ENCODE data around the gene FOXK2. TPM values are rescaled to one million over a fixed set of nuclear protein-coding genes. Genes with fewer than 3 reads are reported as not detected.

Gene FOXK2
- total RNA-seq, 1 experiment from 2014 or later: 118 TPM

DNA sequence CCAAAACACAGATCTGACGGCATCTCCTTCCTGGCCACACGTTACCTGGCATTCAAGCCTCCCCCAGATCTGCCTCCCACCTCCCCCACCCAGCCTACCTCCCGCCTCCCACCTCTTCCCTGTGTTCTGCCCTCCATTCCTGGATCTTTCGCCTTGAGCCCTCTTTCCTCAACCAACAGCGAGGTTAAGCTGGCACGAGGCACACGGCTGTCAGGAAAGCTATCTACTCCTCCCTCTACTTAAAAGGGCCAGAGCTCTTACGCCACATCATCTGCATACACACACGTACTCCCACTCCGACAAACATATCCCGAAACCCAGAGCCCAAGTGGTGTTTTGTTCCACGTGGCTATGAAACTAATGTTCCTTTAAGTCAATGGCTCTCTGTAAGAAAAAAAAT lies 110.7 kb downstream of the FOXK2 start:
- Mint-ChIP-seq H3K9me3 (ENCODE audit: unreplicated experiment) (no peaks in the 10 kb centered on the region), H3K4me1 (ENCODE audit: low read depth, unreplicated experiment) (no peaks in the 10 kb centered on the region), H3K27ac (ENCODE audit: unreplicated experiment) (no peak overlapping the region), H3K36me3 (ENCODE audit: insufficient read depth, unreplicated experiment) (peaks cover 83% of the 10 kb centered on the region), H3K27me3 (ENCODE audit: insufficient read depth, unreplicated experiment) (no peaks in the 10 kb centered on the region), H3K4me3 (ENCODE audit: unreplicated experiment) (no peak overlapping the region)
- ChIA-PET POLR2A (no interaction called here), CTCF (no interaction called here)
- H3K4me1 ChIP-seq: no peaks in the 10 kb centered on the region
- TF ChIP-seq, protein P1, sequence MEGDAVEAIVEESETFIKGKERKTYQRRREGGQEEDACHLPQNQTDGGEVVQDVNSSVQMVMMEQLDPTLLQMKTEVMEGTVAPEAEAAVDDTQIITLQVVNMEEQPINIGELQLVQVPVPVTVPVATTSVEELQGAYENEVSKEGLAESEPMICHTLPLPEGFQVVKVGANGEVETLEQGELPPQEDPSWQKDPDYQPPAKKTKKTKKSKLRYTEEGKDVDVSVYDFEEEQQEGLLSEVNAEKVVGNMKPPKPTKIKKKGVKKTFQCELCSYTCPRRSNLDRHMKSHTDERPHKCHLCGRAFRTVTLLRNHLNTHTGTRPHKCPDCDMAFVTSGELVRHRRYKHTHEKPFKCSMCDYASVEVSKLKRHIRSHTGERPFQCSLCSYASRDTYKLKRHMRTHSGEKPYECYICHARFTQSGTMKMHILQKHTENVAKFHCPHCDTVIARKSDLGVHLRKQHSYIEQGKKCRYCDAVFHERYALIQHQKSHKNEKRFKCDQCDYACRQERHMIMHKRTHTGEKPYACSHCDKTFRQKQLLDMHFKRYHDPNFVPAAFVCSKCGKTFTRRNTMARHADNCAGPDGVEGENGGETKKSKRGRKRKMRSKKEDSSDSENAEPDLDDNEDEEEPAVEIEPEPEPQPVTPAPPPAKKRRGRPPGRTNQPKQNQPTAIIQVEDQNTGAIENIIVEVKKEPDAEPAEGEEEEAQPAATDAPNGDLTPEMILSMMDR (IDR thresholded peaks at IDR 0.05; ENCODE audit: insufficient read depth in 1 of 2, low read depth in 1 of 2, low read length in 1 of 2, severe bottlenecking in 1 of 2, unreplicated experiment in 1 of 2): no peak
- no peaks in the 10 kb centered on the region; the same call in 1 of the 2 replicates for H3K36me3 ChIP-seq (ENCODE audit: control insufficient read depth, insufficient read depth, low read length)
- intact Hi-C loops (cut with micrococcal nuclease; ENCODE audit: unreplicated experiment): no loop called here
- no peak for DNase-seq
- H3K9me3 ChIP-seq: no peaks in the 10 kb centered on the region
- H3K4me3 ChIP-seq (ENCODE audit: low read depth, low read length): no peak overlapping the region
- no peaks in the 10 kb centered on the region for H3K27me3 ChIP-seq (replicated peaks; ENCODE audit: control insufficient read depth, insufficient read depth, low read length)
- no TSS peak for BruUV-seq (replicated peaks)

DNA sequence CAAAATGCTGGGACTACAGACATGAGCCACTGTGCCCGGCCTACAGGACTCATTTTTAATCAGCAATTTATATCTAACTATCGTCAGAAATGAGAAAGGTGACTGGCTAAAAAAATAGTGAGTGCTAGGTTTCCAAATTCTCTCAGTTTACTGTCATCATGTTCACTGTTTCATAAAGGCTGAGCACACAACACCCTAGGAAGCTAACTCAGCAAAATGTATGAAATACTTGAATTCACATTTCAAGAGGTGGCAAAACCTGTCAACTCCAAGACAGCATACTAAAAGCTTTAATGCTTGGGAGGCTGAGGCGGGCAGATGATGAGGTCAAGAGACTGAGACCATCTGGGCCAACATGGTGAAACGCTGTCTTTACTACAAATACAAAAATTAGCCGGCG lies 112.0 kb downstream of the FOXK2 start:
- Histone ChIP-seq H3K36me3 (ENCODE audit: control insufficient read depth, insufficient read depth, low read length) (no peaks in the 10 kb centered on the region; the same call in 1 of the 2 replicates), H3K9me3 (no peaks in the 10 kb centered on the region), H3K4me1 (no peaks in the 10 kb centered on the region), H3K27me3 (replicated peaks; ENCODE audit: control insufficient read depth, insufficient read depth, low read length) (no peaks in the 10 kb centered on the region), H3K4me3 (ENCODE audit: low read depth, low read length) (no peak overlapping the region)
- DNase-seq: no peak
- H3K27ac Mint-ChIP-seq (ENCODE audit: unreplicated experiment): no peak overlapping the region
- no peaks in the 10 kb centered on the region for H3K27me3 Mint-ChIP-seq (ENCODE audit: insufficient read depth, unreplicated experiment)
- H3K4me3 Mint-ChIP-seq (ENCODE audit: unreplicated experiment): no peak overlapping the region
- intact Hi-C loops (cut with micrococcal nuclease; ENCODE audit: unreplicated experiment): no loop called here
- peaks cover 5% of the 10 kb centered on the region for H3K4me1 Mint-ChIP-seq (ENCODE audit: low read depth, unreplicated experiment)
- TF ChIP-seq, protein P1 (IDR thresholded peaks at IDR 0.05; ENCODE audit: insufficient read depth in 1 of 2, low read depth in 1 of 2, low read length in 1 of 2, severe bottlenecking in 1 of 2, unreplicated experiment in 1 of 2): no peak
- H3K36me3 Mint-ChIP-seq (ENCODE audit: insufficient read depth, unreplicated experiment): peaks cover 80% of the 10 kb centered on the region
- ChIA-PET CTCF (no interaction called here), POLR2A (no interaction called here)
- BruUV-seq (replicated peaks): no TSS peak
- no peaks in the 10 kb centered on the region for H3K9me3 Mint-ChIP-seq (ENCODE audit: unreplicated experiment)

DNA sequence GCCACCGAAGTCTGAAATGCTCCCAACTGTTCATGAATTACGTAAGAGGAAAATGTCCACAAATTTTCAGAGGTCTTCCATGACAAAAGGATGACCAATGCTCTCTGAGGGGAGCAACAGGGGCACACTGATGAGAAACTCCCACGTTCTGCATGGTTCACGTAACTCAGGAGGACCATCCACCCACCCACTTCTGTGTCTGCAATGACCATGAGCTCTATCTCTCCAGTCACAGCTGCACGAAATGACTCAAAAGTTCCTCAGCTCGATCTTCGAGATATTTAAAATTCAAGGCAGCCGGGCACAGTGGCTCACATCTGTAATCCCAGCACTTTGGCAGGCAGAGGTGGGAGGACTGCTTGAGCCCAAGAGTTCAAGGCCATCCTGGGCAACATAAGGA lies 112.9 kb downstream of the FOXK2 start:
- Histone ChIP-seq H3K9me3 (peaks cover 1% of the 10 kb centered on the region; the same call in 1 of the 2 replicates), H3K4me1 (peaks cover 7% of the 10 kb centered on the region), H3K36me3 (ENCODE audit: control insufficient read depth, insufficient read depth, low read length) (no peaks in the 10 kb centered on the region; the same call in 1 of the 2 replicates), H3K27me3 (replicated peaks; ENCODE audit: control insufficient read depth, insufficient read depth, low read length) (no peaks in the 10 kb centered on the region), H3K4me3 (ENCODE audit: low read depth, low read length) (no peak overlapping the region)
- H3K36me3 Mint-ChIP-seq (ENCODE audit: insufficient read depth, unreplicated experiment): peaks cover 80% of the 10 kb centered on the region
- TF ChIP-seq, protein P1 (IDR thresholded peaks at IDR 0.05; ENCODE audit: insufficient read depth in 1 of 2, low read depth in 1 of 2, low read length in 1 of 2, severe bottlenecking in 1 of 2, unreplicated experiment in 1 of 2): no peak
- ChIA-PET CTCF (no interaction called here), POLR2A (no interaction called here)
- BruUV-seq (replicated peaks): no TSS peak
- H3K27me3 Mint-ChIP-seq (ENCODE audit: insufficient read depth, unreplicated experiment): no peaks in the 10 kb centered on the region
- H3K9me3 Mint-ChIP-seq (ENCODE audit: unreplicated experiment): peaks cover 9% of the 10 kb centered on the region
- no peak for DNase-seq
- intact Hi-C loops (cut with micrococcal nuclease; ENCODE audit: unreplicated experiment): no loop called here
- no peak overlapping the region for H3K4me3 Mint-ChIP-seq (ENCODE audit: unreplicated experiment)
- H3K4me1 Mint-ChIP-seq (ENCODE audit: low read depth, unreplicated experiment): peaks cover 14% of the 10 kb centered on the region
- H3K27ac Mint-ChIP-seq (ENCODE audit: unreplicated experiment): no peak overlapping the region
